Common myeloid progenitor, CD34-positive (primary cell): Measurements from ENCODE around the gene SLX4IP.
"Not testable (repeated sequence)": the region's sequence is repeated elsewhere in the genome, so short reads cannot be mapped to it uniquely, and the experiment has no call there.

Source experiments
- CTCF ChIA-PET: fragments of 350-600 bp; sonication (Branson Sonifier 250); formaldehyde crosslinking; loops from one replicate; lab custom pipeline; 2021; ENCODE audit warnings: antibody characterized with exemption; lab: Charles Lee
- POLR2A ChIA-PET: fragments of 350-600 bp; sonication (Branson Sonifier 250); formaldehyde crosslinking; loops from one replicate; lab custom pipeline; 2021; ENCODE audit warnings: antibody characterized with exemption; lab: Charles Lee
- DNase-seq, 3 donors: peaks; one replicate each; pipeline versions ENCODE4 v3.0.0 to v3.0.0-alpha.2; 2013
- H3K27ac ChIP-seq, 2 experiments: 1 replicate in 1 of 2; 2 replicates in 1 of 2; pipeline ENCODE4 v1.7.0; 2013; ENCODE audit warnings: inconsistent platforms in 2 of 2, low read length in 2 of 2, mild to moderate bottlenecking in 2 of 2, low read depth in 1 of 2, moderate library complexity in 1 of 2; ENCODE audit not compliant: severe bottlenecking in 2 of 2, insufficient read depth in 1 of 2, poor library complexity in 1 of 2
- H3K27me3 ChIP-seq, 5 experiments: replicated peaks in 2 of 5; 1 replicate in 3 of 5; 2 replicates in 2 of 5; pipeline versions ENCODE4 v1.6.1 to v1.7.0; 2013; ENCODE audit warnings: low read length in 4 of 5, mild to moderate bottlenecking in 2 of 5, moderate library complexity in 2 of 5, inconsistent platforms in 1 of 5; ENCODE audit not compliant: insufficient read depth in 5 of 5, control insufficient read depth in 4 of 5
- H3K36me3 ChIP-seq, 4 experiments: 1 replicate in 2 of 4; 2 replicates in 2 of 4; pipeline versions ENCODE4 v1.6.1 to v1.7.0; 2013; ENCODE audit warnings: low read length in 3 of 4, control low read depth in 1 of 4, mild to moderate bottlenecking in 1 of 4; ENCODE audit not compliant: control insufficient read depth in 4 of 4, insufficient read depth in 4 of 4
- H3K4me1 ChIP-seq, 4 experiments: 1 replicate in 3 of 4; 2 replicates in 1 of 4; pipeline versions ENCODE4 v1.6.1 to v1.7.1; 2013; ENCODE audit warnings: low read length in 3 of 4, mild to moderate bottlenecking in 3 of 4, control low read depth in 1 of 4, inconsistent platforms in 1 of 4, moderate library complexity in 1 of 4; ENCODE audit not compliant: control insufficient read depth in 4 of 4, insufficient read depth in 4 of 4; ENCODE audit errors: control extremely low read depth in 1 of 4
- H3K4me3 ChIP-seq, 7 experiments: 1 replicate in 4 of 7; 2 replicates in 3 of 7; pipeline versions ENCODE4 v1.5.1 to v1.7.0; 2013; ENCODE audit warnings: mild to moderate bottlenecking in 7 of 7, low read length in 6 of 7, moderate library complexity in 6 of 7, inconsistent platforms in 2 of 7, low read depth in 2 of 7, control low read depth in 1 of 7; ENCODE audit not compliant: insufficient read depth in 4 of 7, control insufficient read depth in 1 of 7; ENCODE audit errors: extremely low read depth in 1 of 7
- H3K9me3 ChIP-seq, 5 experiments: 1 replicate in 4 of 5; 2 replicates in 1 of 5; pipeline versions ENCODE4 v1.6.1 to v1.7.1; 2013; ENCODE audit warnings: low read length in 4 of 5, mild to moderate bottlenecking in 2 of 5, inconsistent platforms in 1 of 5, low read depth in 1 of 5, moderate library complexity in 1 of 5; ENCODE audit not compliant: control insufficient read depth in 4 of 5, insufficient read depth in 2 of 5; ENCODE audit errors: control extremely low read depth in 1 of 5
- WGBS: methylation state at CpG from one replicate; pipeline ENCODE4 v1.1.5; 2013; ENCODE audit not compliant: insufficient coverage; 5-methylcytosine and 5-hydroxymethylcytosine counted together

SLX4IP gene

DNA sequence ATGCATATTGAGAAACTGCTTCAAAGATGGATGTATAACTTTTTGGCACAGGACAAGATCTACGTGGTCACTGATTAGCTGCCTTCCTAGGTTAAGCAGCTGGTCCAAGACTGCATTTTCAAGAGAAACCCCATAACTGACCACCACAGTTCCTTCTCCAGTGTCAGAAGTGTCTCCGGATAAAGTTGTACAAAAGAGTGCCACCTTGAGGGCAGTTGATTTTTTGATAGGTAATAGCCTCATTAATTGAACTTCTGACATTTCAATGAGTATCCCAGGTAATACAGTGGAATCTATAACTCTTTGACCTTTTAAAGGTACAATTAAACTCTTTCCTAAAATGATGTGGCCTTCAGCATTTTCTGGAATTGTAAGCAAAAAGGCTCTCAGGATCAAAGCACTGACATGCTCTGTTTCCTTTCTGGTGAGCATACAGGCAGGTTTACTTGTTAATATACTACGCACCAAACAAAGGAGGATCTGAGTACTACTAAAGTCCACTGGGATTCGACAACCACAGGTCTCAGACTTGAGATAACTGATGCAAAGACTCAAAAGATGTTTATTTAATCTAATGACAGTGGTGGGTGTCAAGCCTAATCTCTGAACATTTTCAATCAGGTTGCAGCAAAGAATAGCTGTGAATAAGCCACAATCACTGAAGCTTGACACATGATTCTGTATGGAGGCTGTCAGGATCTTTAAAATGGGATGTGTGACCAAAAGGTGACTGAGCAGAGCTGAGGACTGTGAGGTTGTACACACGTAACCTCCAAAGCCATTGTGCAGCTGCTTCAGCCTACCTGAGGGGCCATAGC is 22.3 kb upstream of the SLX4IP start:
- DNase-seq, result no peak
- Histone ChIP-seq H3K4me3 (no peak overlapping the region), H3K9me3 (no peaks in the 10 kb centered on the region), H3K4me1 (peaks cover 0 to 4% (median under 1%) of the 10 kb centered on the region in 4 experiments), H3K36me3 (peaks cover 11 to 25% (median 13%) of the 10 kb centered on the region in 4 experiments), H3K27me3 (no peaks in the 10 kb centered on the region), H3K27ac (no peak overlapping the region)
- ChIA-PET POLR2A (interaction anchor here (0.6 kb wide), 1 partner anchor 1924 kb away, joined by 4 read pairs; no protein-coding TSS in a partner anchor), CTCF (interaction anchor here (1.1 to 5.2 kb wide), 5 partner anchors 12 to 433 kb away, joined by 3 to 23 read pairs (median 3); no protein-coding TSS in a partner anchor)
- 95% methylated on average over 4 of the region's 5 CpGs for WGBS

GRCh38 chr20:10415013-10415650 is 20.0 kb upstream of the SLX4IP start:
- no peak for DNase-seq
- WGBS, result 70% methylated on average over 2 of the region's 3 CpGs
- ChIA-PET POLR2A (no interaction called here), CTCF (no interaction called here)
- Histone ChIP-seq H3K36me3 (peaks cover 11 to 27% (median 16%) of the 10 kb centered on the region in 4 experiments), H3K27me3 (no peaks in the 10 kb centered on the region), H3K4me1 (peaks cover 0 to 8% (median 3%) of the 10 kb centered on the region in 4 experiments), H3K4me3 (no peak overlapping the region), H3K9me3 (no peaks in the 10 kb centered on the region), H3K27ac (no peak overlapping the region)

DNA sequence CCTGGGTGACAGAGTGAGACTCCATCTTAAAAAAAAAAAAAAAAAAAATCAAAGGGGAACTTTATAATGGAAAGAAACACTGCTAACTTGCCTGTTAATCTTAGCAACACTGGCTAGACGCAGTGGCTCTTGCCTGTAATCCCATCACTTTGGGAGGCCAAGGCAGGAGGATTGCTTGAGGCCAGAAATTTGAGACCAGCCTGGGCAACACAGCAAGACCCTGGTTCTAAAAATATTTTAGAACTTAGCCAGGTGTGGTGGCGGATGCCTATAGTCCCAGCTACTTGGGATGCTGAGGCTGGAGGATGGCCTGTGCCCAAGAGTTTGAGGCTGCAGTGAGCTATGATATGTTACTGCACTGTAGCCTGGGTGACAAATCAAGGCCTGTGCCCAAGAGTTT is 17.9 kb upstream of the SLX4IP start:
- H3K36me3 ChIP-seq, result peaks cover 11 to 31% (median 18%) of the 10 kb centered on the region in 4 experiments
- H3K4me3 ChIP-seq, H3K27ac ChIP-seq, H3K4me1 ChIP-seq, POLR2A ChIA-PET, H3K27me3 ChIP-seq, DNase-seq, H3K9me3 ChIP-seq: not testable (repeated sequence)
- CTCF ChIA-PET, result interaction anchor here (3.2 kb wide), 1 partner anchor 10 kb away, joined by 20 read pairs; no protein-coding TSS in a partner anchor
- 100% methylated on average over 1 of the region's 2 CpGs for WGBS

GRCh38 chr20:10419550-10420133 is 15.5 kb upstream of the SLX4IP start:
- CTCF ChIA-PET, result interaction anchor here (0.7 kb wide), 1 partner anchor 442 kb away, joined by 3 read pairs; no protein-coding TSS in a partner anchor
- Histone ChIP-seq H3K27ac (no peak overlapping the region), H3K27me3 (no peaks in the 10 kb centered on the region), H3K4me1 (peaks cover 0 to 13% (median 4%) of the 10 kb centered on the region in 4 experiments), H3K4me3 (no peak overlapping the region), H3K9me3 (no peaks in the 10 kb centered on the region), H3K36me3 (peaks cover 3 to 17% (median 10%) of the 10 kb centered on the region in 4 experiments)
- DNase-seq, result no peak
- WGBS, result 100% methylated on average over 2 of the region's 5 CpGs
- POLR2A ChIA-PET, result no interaction called here

GRCh38 chr20:10423735-10424134 is 11.4 kb upstream of the SLX4IP start:
- H3K27me3 ChIP-seq, result no peaks in the 10 kb centered on the region
- ChIA-PET POLR2A (no interaction called here), CTCF (interaction anchor here (0.7 to 6.6 kb wide), 2 partner anchors 345 to 444 kb away, joined by 3 to 70 read pairs; no protein-coding TSS in a partner anchor)
- peaks cover 3 to 12% (median 6%) of the 10 kb centered on the region in 4 experiments for H3K36me3 ChIP-seq
- no peak overlapping the region for H3K27ac ChIP-seq
- DNase-seq, result no peak
- WGBS, result no CpG with 5 or more reads among the region's 2 CpGs
- peaks cover 0 to 5% (median 1%) of the 10 kb centered on the region in 4 experiments for H3K4me1 ChIP-seq
- H3K4me3 ChIP-seq, result no peak overlapping the region
- H3K9me3 ChIP-seq, result no peaks in the 10 kb centered on the region

DNA sequence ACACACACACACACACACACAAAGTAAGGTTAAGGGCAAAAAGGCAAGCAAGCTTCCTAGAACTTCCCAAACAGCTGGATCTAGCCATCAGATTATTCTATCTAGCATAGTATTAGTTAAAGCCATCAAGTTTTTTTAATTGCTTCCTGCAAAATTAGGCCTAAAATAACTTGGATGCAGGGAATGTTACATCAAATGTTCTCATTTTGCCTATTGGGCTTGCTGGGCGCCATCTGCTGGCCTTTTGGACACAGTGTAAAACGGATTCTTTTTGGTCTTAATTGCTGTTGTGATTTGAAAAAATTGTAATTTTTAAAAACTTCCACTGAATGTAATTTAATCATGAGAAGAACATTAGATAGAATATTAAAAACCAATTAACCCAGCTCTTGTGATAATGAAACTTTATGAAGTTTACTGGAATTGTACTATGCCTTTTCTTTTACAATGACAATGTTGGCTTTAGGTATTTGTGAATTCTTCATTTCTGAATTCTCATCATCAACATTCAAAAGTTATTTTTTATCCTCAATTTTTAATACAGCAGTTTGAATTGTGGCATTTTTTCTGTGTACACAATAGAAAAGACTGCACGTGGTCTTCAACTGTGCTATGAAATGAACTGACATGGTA is 7.9 kb upstream of the SLX4IP start:
- ChIA-PET CTCF (interaction anchor here (0.6 to 6.6 kb wide), 28 partner anchors 9 to 1117 kb away, joined by 3 to 70 read pairs (median 4); no protein-coding TSS in a partner anchor), POLR2A (no interaction called here)
- Histone ChIP-seq H3K9me3 (no peaks in the 10 kb centered on the region), H3K27me3 (no peaks in the 10 kb centered on the region), H3K4me3 (no peak overlapping the region), H3K4me1 (peaks cover 0 to 20% (median 7%) of the 10 kb centered on the region in 4 experiments), H3K27ac (no peak overlapping the region), H3K36me3 (peaks cover 2 to 15% (median 3%) of the 10 kb centered on the region in 4 experiments)
- 100% methylated on average over 1 of the region's 3 CpGs for WGBS
- DNase-seq, result peak; percentile 61 to 76 (median 74)
